PC-9 (cell line): ENCODE measurements around the gene TMEM9. TPM values are rescaled to one million over a fixed set of nuclear protein-coding genes. Genes with fewer than 3 reads are reported as not detected.

ENCODE experiments used
- BruUV-seq: library from RNA; stranded (reverse); fragments of 400-500 nt; replicated peaks from 2 replicates; lab custom pipeline; 2021; lab: Mats Ljungman, UMichigan
- CTCF ChIA-PET: fragments of 300-600 bp; sonication (Branson Sonifier 250); formaldehyde crosslinking; loops from one replicate; lab custom pipeline; 2022; ENCODE audit warnings: antibody characterized with exemption; lab: Charles Lee
- POLR2A ChIA-PET: fragments of 300-600 bp; sonication (Branson Sonifier 250); formaldehyde crosslinking; loops from one replicate; lab custom pipeline; 2022; ENCODE audit warnings: antibody characterized with exemption; ENCODE audit not compliant: unreplicated experiment; lab: Charles Lee
- DNase-seq, 2 experiments: peaks; one replicate each; pipeline versions ENCODE4 v3.0.0 to v3.0.0-alpha.2; 2015 to 2022; ENCODE audit warnings: mixed read lengths in 1 of 2
- H2AFZ ChIP-seq: fragments of 200-600 bp; sonication (generic); 2 replicates; pipeline ENCODE4 v1.8.1; 2017; ENCODE audit warnings: antibody characterized with exemption
- H3F3A ChIP-seq: fragments of 200-600 bp; sonication (generic); 2 replicates; pipeline ENCODE4 v1.8.1; 2017; ENCODE audit warnings: antibody characterized with exemption, mild to moderate bottlenecking, low read depth; ENCODE audit not compliant: insufficient read depth
- H3K27ac ChIP-seq: fragments of 200-600 bp; sonication (generic); 2 replicates; pipeline ENCODE4 v1.6.1; 2016; ENCODE audit warnings: mixed run types
- H3K27me3 ChIP-seq: fragments of 200-600 bp; sonication (generic); 2 replicates; pipeline ENCODE4 v1.6.1; 2016; ENCODE audit warnings: low read depth, mixed run types; ENCODE audit not compliant: insufficient read depth
- H3K36me3 ChIP-seq: fragments of 200-600 bp; sonication (generic); 2 replicates; pipeline ENCODE4 v1.6.1; 2016; ENCODE audit warnings: low read depth, mixed run types
- H3K4me1 ChIP-seq: fragments of 200-600 bp; sonication (generic); replicated peaks from 2 replicates; pipeline ENCODE4 v1.6.1; 2016; ENCODE audit warnings: mixed run types; ENCODE audit not compliant: insufficient read depth
- H3K4me2 ChIP-seq: fragments of 200-600 bp; sonication (generic); 2 replicates; pipeline ENCODE4 v1.6.1; 2017; ENCODE audit warnings: mixed run types
- H3K4me3 ChIP-seq: fragments of 200-600 bp; sonication (generic); 2 replicates; pipeline ENCODE4 v1.6.1; 2016; ENCODE audit warnings: mixed run types
- H3K79me2 ChIP-seq: fragments of 200-600 bp; sonication (generic); 2 replicates; pipeline ENCODE4 v1.6.1; 2017; ENCODE audit warnings: low read depth, mixed run types
- H3K9me2 ChIP-seq: fragments of 200-600 bp; sonication (generic); 2 replicates; pipeline ENCODE4 v1.8.1; 2017; ENCODE audit warnings: mild to moderate bottlenecking; ENCODE audit not compliant: insufficient read depth
- H3K9me3 ChIP-seq: fragments of 200-600 bp; sonication (generic); 2 replicates; pipeline ENCODE4 v1.8.1; 2016; ENCODE audit warnings: low read depth; ENCODE audit not compliant: insufficient read depth
- H4K20me1 ChIP-seq: fragments of 200-600 bp; sonication (generic); 2 replicates; pipeline ENCODE4 v1.8.1; 2017; ENCODE audit not compliant: insufficient read depth
- CTCF ChIP-seq: fragments of 200-600 bp; sonication (generic); conservative IDR thresholded peaks from 2 replicates; pipeline ENCODE4 v1.6.1; 2017; ENCODE audit warnings: mixed run types, antibody characterized with exemption, mild to moderate bottlenecking, moderate library complexity
- EZH2 ChIP-seq: fragments of 200-600 bp; sonication (generic); IDR thresholded peaks from 2 replicates; pipeline ENCODE4 v1.8.0; 2017; ENCODE audit warnings: antibody characterized with exemption, low read depth
- intact Hi-C: fragments of 100-400 bp; cut with micrococcal nuclease; formaldehyde crosslinking; loops from one replicate; pipeline ENCODE4 v1.10.0; 2022; ENCODE audit not compliant: unreplicated experiment
- total RNA-seq: library from RNA; stranded (reverse); gene quantifications from 2 replicates; pipeline ENCODE4 v1.2.3, GENCODE V29; 2021

TMEM9 gene
- total RNA-seq, 1 experiment from 2014 or later = 94.3 TPM

- no peak overlapping the region for H3K4me2 ChIP-seq
- H3K4me3 ChIP-seq = no peak overlapping the region
- H3F3A ChIP-seq = no peaks in the 10 kb centered on the region
- H3K79me2 ChIP-seq = no peaks in the 10 kb centered on the region
- CTCF ChIA-PET = no interaction called here
- no peak for DNase-seq
- H3K27ac ChIP-seq = no peak overlapping the region
- H2AFZ ChIP-seq = no peak overlapping the region
- no peaks in the 10 kb centered on the region for H4K20me1 ChIP-seq
- no peaks in the 10 kb centered on the region for H3K4me1 ChIP-seq
- H3K9me3 ChIP-seq = no peaks in the 10 kb centered on the region
- intact Hi-C loops = no loop called here
- no TSS peak for BruUV-seq
- peaks cover 57% of the 10 kb centered on the region for H3K27me3 ChIP-seq
- no peaks in the 10 kb centered on the region for H3K36me3 ChIP-seq
- TF ChIP-seq CTCF = no peak
- TF ChIP-seq EZH2 = no peak
- no peaks in the 10 kb centered on the region for H3K9me2 ChIP-seq
- POLR2A ChIA-PET = no interaction called here
These were observed 61.5 kb downstream of the TMEM9 start for GRCh38 chr1:201092738-201093137.

GRCh38 chr1:201091256-201091655 is 63.0 kb downstream of the TMEM9 start:
- BruUV-seq = no TSS peak
- H3K79me2 ChIP-seq = no peaks in the 10 kb centered on the region
- intact Hi-C loops = no loop called here
- H4K20me1 ChIP-seq = no peaks in the 10 kb centered on the region
- no peaks in the 10 kb centered on the region for H3K36me3 ChIP-seq
- no peak overlapping the region for H3K27ac ChIP-seq
- no peaks in the 10 kb centered on the region for H3F3A ChIP-seq
- H3K4me3 ChIP-seq = no peak overlapping the region
- no peak overlapping the region for H2AFZ ChIP-seq
- no peak for TF ChIP-seq CTCF
- no peak for TF ChIP-seq EZH2
- H3K9me2 ChIP-seq = no peaks in the 10 kb centered on the region
- H3K4me2 ChIP-seq = no peak overlapping the region
- no peaks in the 10 kb centered on the region for H3K4me1 ChIP-seq
- H3K27me3 ChIP-seq = peaks cover 52% of the 10 kb centered on the region
- CTCF ChIA-PET = interaction anchor here (0.6 kb wide), 1 partner anchor 1109 kb away, joined by 3 read pairs; no protein-coding TSS in a partner anchor
- H3K9me3 ChIP-seq = no peaks in the 10 kb centered on the region
- POLR2A ChIA-PET = no interaction called here
- no peak for DNase-seq

GRCh38 chr1:201090541-201090940 is 63.7 kb downstream of the TMEM9 start:
- TF ChIP-seq EZH2 (no peak), CTCF (no peak)
- peaks cover 44% of the 10 kb centered on the region for H3K27me3 ChIP-seq
- H3K9me3 ChIP-seq = no peaks in the 10 kb centered on the region
- H3K4me2 ChIP-seq = no peak overlapping the region
- H3K79me2 ChIP-seq = no peaks in the 10 kb centered on the region
- ChIA-PET CTCF (no interaction called here), POLR2A (no interaction called here)
- BruUV-seq = no TSS peak
- H3K36me3 ChIP-seq = no peaks in the 10 kb centered on the region
- no peak overlapping the region for H2AFZ ChIP-seq
- intact Hi-C loops = no loop called here
- H3K4me1 ChIP-seq = no peaks in the 10 kb centered on the region
- DNase-seq = no peak
- no peaks in the 10 kb centered on the region for H3F3A ChIP-seq
- no peaks in the 10 kb centered on the region for H4K20me1 ChIP-seq
- no peaks in the 10 kb centered on the region for H3K9me2 ChIP-seq
- no peak overlapping the region for H3K27ac ChIP-seq
- H3K4me3 ChIP-seq = no peak overlapping the region
